DND-41 (cell line): ENCODE results near the gene PERM1.

Experiments
- CTCF ChIP-seq: IDR thresholded peaks from 2 replicates; pipeline ENCODE4 v1.5.1; 2012; ENCODE audit warnings: borderline replicate concordance, low read length, moderate library complexity, mild to moderate bottlenecking; ENCODE audit not compliant: poor library complexity, severe bottlenecking; ENCODE audit errors: extremely low read depth
- EZH2 ChIP-seq: IDR thresholded peaks from 3 replicates; pipeline ENCODE4 v1.6.1; 2012; ENCODE audit warnings: borderline replicate concordance, low read depth, mild to moderate bottlenecking, moderate library complexity, low read length, inconsistent platforms; ENCODE audit not compliant: severe bottlenecking

DNA sequence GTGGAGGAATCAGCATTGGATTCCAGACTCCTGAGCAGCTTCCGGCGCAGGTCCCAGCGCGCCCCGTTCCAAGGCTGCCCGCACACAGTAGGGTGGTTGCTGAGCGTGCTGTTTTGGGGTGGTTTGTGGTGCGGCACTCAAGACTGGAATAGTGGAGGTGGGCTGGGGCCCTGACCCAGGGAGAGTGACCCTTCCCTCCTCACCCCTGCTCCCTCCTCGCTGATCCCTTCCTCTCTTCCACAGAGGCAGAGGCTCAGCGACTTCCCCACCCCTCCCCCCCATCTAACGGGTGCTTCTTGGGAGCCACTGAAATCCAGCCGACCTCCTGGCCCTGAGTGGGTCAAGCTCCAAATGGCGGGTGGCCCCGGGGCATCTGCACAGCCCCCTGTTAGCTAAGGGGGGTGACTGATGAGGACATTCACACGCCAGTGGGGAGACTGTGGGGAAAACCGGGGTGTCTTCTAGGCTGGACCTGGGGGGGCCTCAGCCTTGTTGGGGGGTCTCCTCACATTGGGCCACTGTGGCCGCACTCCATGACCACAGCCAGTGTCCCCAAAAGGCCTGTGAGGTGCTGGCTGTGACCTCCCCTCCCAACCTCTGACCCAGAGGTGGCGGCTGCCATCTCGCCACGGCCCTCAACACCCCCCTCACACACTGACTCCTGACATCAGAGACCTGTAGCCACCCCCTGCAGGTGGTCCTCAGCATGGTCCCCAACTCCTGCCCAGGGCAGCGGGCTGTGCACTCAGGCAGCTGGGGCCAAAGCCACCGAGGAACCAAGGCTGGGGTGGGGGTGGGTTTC lies 21.9 kb upstream of the PERM1 start:
- TF ChIP-seq EZH2: no peak
- TF ChIP-seq CTCF: no peak
